HUDEP-2 (cell line): ENCODE results near the gene LRP1B.

Source experiments
- DNase-seq, 76 experiments: peaks; one replicate each; lab custom pipeline; 2025; ENCODE audit not compliant: unreplicated experiment in 76 of 76; lab: John Stamatoyannopoulos, UW

Gene LRP1B

DNA sequence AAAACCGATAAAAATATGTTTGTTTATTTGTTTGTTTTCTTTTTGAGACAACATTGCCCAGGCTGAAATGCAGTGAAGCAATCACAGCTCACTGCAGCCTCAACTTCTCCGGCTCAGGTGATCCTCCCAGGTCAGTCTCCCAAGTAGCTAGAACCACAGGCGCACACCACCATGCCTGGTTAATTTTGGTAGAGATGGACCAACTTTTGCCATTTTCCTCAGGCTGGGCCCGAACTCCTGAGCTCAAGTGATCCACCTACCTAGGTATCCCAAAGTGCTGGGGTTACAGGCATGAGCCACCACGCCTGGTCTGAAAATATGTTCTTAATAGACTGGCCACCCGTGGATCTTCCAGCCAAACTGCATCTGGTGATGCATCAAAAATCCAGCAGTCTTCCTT lies 1867.9 kb downstream of the LRP1B start:
- DNase-seq: no peak

DNA sequence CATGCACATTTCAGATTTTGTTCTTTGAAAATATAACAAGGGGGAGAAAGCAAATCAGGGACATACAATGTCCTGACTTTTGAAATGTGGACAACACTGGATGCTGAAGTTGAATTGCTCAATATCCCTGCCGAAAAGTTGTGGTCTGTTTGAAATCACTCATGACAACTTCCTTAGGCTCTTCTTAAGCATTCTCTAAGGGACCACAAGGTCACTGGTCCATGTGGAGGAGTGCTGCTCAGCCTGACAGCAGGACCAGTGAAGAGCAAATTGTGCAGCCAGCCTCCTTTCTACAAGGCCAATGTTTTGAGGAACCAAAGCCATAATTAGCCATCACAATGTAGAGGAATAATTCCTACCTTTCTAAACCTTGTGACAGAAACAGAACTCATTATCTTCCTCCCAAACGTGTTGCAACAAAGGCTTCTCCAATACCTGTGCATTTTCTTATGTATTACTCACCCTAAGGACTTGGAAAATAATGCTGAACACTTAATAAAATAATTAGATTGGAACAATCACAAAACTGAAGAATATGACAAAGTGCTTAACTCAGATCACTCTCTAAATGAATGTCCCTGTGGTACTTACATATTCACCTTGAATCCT lies 1873.0 kb downstream of the LRP1B start:
- DNase-seq: no peak

DNA sequence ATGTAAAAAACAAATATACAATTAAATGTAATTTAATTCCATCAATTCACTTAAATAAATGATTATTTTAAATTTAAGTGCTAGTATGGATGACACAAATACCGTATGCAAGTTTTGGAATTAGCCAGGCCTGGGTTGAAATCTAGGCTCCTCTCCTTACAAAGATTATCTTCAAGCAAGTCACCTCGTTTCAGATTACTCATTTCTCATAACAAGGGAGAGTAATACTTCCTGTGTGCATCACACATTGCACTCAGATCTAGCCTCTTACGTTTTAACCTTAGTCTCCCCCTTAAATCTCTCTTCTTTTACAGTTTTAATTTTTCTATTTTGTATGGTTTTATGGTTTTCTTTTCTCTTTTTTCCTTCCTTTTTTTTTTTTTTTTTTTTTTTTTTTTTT lies 1874.7 kb downstream of the LRP1B start:
- peak in 1 of 76 experiments; percentile 3 for DNase-seq

DNA sequence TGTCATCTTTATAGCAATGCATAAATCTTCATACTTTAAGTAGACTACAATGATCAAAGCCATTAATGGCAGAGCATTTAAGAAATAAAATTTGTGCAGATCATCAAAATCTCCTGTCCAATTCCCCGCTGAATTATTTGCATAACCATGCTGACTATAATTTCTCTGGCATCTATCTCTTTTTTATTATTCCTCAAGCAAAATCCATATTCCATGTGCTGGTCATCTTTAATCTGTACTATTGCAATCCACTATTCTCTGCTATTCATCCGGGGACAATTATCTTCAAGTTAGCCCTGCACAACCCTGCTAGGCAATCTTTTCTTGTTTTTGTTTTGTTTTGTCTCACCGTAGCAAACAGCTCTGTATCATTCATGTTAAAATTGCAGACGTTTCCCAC lies 1881.0 kb downstream of the LRP1B start:
- no peak for DNase-seq

DNA sequence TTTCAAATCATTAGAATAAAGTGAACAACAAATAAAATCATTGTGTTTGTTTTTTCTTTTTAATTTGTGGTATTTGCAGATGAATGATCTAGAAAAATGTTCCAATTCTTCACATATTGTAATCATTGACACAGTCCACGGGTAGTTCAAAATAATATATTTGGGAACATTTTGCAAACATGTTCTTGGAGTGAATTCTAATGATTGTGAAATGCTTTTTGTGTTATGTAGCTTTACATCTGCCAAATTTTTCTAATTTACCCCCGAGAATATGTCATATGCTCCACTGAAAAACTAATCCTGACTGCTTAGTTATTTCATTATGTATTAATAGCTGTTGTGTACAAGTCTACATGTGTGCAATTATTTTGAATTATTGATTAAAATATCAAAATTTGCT lies 1882.2 kb downstream of the LRP1B start:
- no peak for DNase-seq

DNA sequence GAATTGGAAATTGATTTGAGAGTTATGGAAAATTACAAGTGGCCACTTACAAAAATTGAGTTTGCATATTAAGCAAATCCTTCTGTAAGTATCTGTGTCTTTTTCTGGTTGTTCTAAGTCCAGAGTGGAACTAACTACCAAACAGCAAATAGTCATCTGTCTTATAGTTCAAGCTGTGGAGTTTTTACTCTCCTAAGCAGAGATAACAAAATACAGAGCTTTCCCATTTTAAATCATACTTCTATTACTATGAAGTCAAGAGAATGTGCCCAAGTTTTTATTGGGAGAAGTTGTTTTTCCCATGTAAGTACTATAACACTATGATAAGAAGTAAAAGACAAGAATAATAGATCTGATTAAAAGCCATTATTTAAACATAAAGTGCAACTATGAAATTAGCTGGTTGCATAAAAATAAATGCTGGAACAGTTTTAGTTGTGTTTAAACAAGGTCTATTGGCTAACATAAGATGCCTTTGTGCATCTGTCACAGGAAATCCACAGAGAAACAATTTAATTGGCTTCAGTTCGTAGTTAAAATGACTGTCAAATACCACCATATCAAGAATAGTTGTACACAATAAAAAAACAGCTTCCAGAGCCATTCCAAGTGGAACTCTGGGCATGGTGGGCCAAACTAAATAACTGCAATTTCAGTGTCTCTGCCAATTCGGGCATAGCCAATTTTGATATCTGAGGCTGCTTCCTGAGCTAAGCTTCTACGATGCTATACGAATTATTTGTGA lies 1883.2 kb downstream of the LRP1B start:
- no peak for DNase-seq

DNA sequence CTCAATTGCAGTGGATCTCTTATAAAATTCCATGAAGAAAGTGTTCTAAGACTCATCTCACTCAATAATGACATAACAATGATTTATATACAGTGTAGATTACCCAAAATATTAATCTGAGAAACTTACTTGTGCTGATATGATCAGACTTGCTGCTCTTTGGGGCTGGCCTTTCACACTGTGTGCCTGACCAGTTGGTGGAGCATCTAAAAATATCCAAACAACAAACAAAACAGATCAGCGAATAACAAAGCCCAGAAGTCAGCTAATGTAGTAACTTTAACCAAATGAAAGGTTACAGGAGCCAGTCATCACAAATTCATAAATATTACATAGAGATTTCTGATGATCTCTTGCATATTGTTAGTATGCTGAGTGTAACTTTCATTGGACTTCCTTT lies 1883.9 kb downstream of the LRP1B start:
- DNase-seq: no peak

DNA sequence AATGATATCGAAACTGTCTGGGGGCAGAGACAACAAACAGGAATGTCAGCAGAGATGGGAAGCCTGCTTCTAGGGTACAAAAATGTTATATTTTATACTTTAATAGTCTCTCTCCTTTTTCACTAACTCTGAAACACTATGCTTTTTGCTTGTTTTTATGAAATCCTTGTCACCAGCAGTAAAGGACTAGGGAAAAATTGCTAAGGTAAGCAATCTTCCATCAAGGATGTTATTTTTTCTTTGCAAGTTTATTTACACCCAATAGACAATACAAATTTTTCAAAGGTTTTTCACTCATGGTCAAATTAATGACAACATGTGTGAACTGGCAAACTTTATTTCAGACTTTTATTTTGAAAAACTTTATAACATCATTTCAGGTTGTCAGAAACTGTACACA lies 1884.8 kb downstream of the LRP1B start:
- no peak for DNase-seq

DNA sequence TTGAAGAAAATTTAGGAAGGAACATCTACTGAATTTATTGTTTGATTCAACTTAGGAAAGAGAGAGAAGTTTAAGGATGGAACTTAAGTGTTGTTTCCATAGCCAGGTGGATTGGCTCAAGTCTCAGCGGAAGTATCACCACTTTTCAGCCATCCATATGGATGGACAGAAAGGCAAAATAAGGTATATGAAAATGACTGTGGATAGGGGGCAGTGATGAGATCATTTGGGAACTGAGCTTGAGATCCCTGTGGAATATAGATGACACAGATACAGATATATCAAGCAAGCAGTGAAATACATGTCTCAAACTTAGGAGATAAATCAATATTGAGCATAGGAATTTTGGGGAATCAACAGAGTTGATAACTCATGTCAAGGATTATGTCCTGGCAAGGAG lies 1887.9 kb downstream of the LRP1B start:
- no peak for DNase-seq

DNA sequence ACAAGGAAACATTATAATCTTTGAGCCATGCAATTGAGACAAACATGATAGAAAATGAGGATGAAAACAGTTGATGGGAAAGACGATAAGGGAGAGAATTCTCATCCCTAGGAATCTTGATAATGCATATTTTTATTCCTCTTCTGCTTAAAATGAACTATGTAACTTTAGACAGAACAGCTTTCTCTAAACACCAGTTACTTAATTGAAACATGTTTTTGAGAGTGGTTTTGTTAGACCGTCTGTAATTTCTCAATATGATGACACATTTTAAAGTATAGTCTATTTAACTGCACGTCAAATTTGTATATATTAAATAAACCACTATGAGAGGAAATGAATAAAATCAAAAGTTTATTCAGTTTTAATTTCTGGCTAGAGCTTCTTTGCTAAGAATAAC lies 1896.7 kb downstream of the LRP1B start:
- DNase-seq: no peak

DNA sequence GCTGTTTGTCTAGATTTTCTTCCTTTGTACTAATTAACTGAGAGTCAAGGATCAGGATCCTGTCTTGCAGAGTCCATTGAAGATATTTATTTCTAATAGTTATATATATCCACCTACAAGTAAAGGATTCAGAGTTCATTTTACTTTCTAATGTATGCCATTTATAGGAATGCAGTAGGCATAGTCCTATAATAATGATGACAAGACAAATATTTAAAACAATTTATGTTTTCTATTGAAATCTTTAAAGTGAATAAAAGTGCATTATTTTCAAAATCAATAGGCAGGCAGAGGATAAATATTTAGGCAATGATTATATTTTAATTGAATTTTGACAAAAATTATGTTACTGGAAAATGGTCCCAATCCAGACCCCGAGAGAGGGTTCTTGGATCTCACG lies 1919.9 kb downstream of the LRP1B start:
- no peak for DNase-seq

DNA sequence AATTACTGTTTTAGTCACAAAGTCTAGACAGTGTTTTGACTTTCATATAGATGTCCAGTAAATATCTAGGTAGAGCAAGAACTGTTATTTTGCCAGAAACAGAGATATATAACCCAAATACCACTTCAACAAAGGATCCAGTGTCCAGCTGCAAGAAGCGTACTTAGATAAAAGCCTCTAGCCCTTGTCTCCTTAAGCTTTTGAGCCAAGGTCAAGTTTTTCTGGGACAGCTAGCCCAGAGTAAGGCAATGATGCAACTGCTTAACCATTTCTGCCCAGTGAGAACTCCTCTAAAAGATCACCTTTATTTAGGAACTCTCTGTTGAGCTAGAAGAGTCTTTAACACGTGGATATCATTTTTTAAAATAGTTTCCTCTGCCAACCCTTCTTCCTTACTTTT lies 1925.7 kb downstream of the LRP1B start:
- no peak for DNase-seq

DNA sequence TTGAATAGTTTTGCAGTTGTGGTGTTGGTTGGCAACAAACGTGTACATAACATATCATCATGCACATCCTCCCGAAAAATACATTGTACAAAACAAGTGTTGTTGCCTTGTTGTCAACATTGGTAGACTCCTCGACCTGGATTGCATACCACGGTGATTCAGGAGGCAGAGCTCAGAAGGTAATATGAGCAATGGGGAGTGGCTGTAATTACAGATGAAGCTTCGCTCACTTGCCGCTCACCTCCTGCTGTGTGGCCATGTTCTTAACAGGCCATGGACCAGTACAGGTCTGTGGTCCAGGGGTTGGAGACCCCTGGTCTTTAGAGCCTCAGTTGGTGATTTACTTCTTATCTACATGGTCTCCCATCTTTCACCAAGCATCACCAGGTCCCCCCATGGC lies 1927.5 kb downstream of the LRP1B start:
- no peak for DNase-seq

DNA sequence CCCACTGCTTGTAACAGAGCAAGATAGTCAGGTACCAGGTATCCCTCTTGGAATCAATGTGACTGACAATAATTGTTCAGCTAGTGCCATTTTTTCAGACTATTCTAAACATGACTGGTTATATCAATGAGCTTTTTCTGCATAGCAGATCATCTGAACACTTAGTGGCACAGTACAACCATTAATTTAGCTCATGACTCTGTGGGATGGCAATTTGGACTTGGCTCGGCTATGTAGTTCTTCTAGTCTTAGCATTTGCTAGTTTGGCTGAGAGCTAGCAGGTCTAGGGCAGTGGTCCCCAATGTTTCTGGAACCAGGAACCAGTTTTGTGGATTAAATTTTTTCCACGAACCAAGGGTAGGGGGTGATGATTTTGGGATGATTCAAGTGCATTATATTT lies 1929.2 kb downstream of the LRP1B start:
- DNase-seq: no peak

DNA sequence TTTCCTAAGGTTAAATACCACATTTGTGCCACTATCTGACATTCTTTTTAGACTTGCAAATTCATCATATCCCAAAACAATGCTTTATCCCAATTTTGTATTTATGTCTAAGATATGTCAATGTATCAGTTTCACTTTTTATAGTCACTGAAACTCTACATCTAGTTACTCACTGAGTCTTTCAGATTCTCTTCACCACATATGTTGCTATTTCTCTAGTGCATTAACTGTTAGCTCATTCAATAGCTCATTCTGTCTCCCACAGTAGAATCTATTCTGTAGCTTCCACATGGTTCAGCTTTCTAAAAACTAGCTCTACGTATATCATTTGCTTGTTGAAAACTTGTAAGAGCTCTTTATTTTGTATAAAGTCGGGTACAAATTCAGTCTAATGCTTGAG lies 1930.1 kb downstream of the LRP1B start:
- no peak for DNase-seq

DNA sequence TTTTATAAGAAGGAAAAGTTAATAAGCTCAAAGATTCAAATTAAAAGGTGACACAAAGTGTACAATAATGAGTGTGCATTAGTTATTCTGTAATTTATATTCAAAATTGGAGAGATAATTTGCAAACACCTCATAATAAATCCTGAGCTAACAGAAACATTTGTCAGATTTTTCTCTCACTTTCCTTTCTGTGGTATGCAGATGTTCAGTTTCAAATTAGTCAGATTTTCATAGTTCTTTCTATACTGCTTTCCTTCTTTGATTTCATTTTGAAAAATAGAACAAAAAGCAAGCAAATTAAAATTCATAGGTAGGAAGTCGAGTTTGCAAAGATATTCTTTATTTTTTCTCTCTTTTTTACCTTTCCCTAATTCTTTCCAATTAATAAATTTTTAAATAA lies 1930.5 kb downstream of the LRP1B start:
- DNase-seq: no peak

DNA sequence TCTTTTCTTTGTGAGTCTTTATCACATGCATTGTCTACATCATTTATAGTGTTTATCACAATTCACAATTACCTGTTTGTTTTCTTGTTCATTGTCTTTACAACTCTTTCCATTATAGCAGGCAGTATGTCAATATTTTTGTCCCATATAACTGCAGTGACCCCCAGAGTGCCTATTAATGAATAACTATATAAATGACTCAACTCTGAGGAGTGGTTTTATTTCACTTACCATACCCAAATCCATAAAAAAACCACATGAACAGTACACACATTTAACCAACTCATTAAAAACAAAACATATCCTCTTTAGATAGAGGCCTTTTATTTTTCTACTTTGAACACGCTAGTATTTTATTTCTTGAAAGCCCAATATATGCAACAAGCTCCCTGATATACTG lies 1931.5 kb downstream of the LRP1B start:
- no peak for DNase-seq

DNA sequence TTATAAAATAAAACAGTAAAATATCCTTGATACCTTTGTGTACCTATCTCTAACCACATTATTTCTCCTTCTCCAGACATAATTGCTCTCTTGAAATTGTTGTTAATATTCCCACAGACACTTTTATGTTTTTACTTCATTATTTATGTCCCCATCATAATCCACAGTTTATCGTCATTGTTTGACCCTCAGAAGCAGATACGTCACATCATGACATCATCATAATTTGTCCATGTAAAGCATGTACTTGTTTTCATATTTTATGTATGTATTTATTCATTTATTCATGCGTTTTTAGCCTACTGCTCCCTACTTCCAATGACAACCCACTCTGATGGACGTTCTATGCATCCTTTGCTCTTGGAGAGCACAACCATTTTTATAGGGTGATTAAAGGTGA lies 1943.7 kb downstream of the LRP1B start:
- DNase-seq: no peak

DNA sequence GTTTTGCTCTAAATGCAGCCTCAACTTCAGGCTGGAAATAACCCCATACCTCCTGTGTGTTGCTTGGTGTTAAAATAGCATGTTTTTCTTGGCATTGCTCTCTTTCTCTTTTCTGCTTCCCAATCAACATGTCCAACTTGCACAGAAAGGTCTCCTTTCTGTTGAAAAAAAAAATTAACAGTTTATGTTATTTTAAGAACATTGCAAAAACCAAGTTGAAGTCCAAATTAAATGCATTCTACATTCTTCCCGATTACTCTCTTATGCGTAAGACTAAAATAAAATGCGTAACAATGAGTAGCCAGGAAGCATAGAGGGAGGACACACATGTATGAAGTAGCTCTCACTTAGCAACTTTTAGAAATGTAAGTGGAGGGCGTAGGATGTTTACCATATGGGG lies 1944.5 kb downstream of the LRP1B start:
- DNase-seq: no peak

DNA sequence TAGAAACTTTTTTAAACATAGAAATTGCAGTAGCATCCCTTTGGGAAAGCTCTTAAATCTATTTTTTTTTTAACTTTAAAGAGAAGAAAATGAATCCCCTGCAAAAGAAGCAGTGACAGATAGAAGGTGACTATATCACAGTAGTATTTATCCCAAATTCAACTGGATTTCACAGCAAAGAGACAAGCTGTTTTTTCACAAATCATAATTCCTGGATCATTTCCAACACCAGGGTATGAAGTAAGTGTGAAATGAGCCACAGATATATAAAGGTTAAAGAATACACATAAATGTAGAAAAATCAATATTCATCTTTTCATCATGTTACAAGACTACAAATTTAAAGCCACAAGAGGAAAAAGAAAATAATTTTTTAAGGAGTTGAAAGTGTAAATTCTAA lies 1945.7 kb downstream of the LRP1B start:
- DNase-seq: no peak

DNA sequence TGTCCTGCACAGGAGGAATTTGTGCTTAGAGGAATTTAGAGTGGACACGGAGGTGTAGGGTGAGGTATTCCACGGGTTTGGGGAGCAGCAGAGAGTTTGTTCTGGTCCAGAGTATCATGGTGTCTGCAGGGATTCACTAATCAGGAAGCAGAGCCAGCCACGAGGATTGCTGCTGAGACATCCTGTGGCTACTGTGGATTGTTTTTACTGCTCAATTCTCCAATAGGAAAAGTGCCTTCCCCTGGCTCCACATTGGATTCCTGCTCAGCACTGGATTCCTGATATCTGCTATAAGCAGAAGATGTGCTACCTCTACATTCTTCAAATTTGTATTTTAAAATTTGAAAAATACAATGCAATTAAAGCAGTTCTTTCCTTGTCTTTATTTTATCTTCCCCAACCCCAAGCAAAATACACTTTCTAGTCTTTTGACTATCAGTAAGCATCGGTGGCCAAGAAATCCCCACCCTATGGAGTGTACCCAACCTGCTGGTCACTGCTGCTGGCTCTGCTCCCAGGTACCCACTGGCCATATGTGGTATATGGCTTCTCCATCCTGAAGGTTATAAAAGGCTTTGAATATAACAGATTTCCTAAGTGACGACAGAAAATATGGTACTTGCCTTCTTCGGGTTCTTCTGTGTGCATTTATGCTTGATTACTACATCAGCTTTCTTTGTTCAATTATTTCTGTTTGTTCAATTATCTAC lies 1947.6 kb downstream of the LRP1B start:
- DNase-seq: no peak
